Mesenchymal stem cell (in vitro differentiated cells and primary cell): ENCODE data around the gene LHB.
A peak's percentile ranks its signal among the peaks of the same experiment; 100 is the strongest.

Experiments used
- DNase-seq: peaks from one replicate; pipeline ENCODE4 v3.0.0-alpha.2; 2013
- H2AFZ ChIP-seq: one replicate; pipeline ENCODE4 v1.6.1; 2013; ENCODE audit warnings: low read depth, mild to moderate bottlenecking, control low read depth, inconsistent platforms, low read length, moderate library complexity
- H2AK5ac ChIP-seq: 2 replicates; pipeline ENCODE4 v1.6.1; 2013; ENCODE audit warnings: low read length, moderate library complexity, mild to moderate bottlenecking, inconsistent platforms; ENCODE audit not compliant: severe bottlenecking
- H2BK120ac ChIP-seq: one replicate; pipeline ENCODE4 v1.6.1; 2013; ENCODE audit warnings: low read depth, mild to moderate bottlenecking, inconsistent platforms, low read length, moderate library complexity
- H2BK12ac ChIP-seq, 2 experiments: one replicate each; pipeline ENCODE4 v1.6.1; 2013; ENCODE audit warnings: inconsistent platforms in 2 of 2, low read length in 2 of 2, mild to moderate bottlenecking in 2 of 2, moderate library complexity in 2 of 2, control low read depth in 1 of 2
- H2BK15ac ChIP-seq: one replicate; pipeline ENCODE4 v1.6.1; 2013; ENCODE audit warnings: mild to moderate bottlenecking, low read depth, inconsistent platforms; ENCODE audit not compliant: poor library complexity, severe bottlenecking
- H2BK5ac ChIP-seq: 2 replicates; pipeline ENCODE4 v1.6.1; 2013; ENCODE audit warnings: low read depth, mild to moderate bottlenecking, low read length, control low read depth, inconsistent platforms; ENCODE audit not compliant: poor library complexity, severe bottlenecking
- H3K14ac ChIP-seq, 2 experiments: one replicate each; pipeline ENCODE4 v1.6.1; 2013; ENCODE audit warnings: inconsistent platforms in 2 of 2, low read length in 2 of 2, control low read depth in 1 of 2, mild to moderate bottlenecking in 1 of 2, moderate library complexity in 1 of 2
- H3K18ac ChIP-seq, 2 experiments: one replicate each; pipeline ENCODE4 v1.6.1; 2013; ENCODE audit warnings: inconsistent platforms in 2 of 2, low read length in 2 of 2, control low read depth in 1 of 2, low read depth in 1 of 2, mild to moderate bottlenecking in 1 of 2
- H3K23ac ChIP-seq, 2 experiments: one replicate each; pipeline ENCODE4 v1.6.1; 2013; ENCODE audit warnings: inconsistent platforms in 2 of 2, low read length in 2 of 2, mild to moderate bottlenecking in 2 of 2, moderate library complexity in 2 of 2, control low read depth in 1 of 2
- H3K27ac ChIP-seq: 2 replicates; pipeline ENCODE4 v1.5.1; 2013; ENCODE audit warnings: mild to moderate bottlenecking, moderate library complexity, low read length, control low read depth, inconsistent platforms; ENCODE audit not compliant: poor library complexity, severe bottlenecking
- H3K27me3 ChIP-seq, 2 experiments: 2 replicates each; pipeline versions ENCODE4 v1.6.1 to v1.7.0; 2013; ENCODE audit warnings: low read length in 2 of 2, mild to moderate bottlenecking in 2 of 2, moderate library complexity in 2 of 2, control low read depth in 1 of 2, inconsistent platforms in 1 of 2; ENCODE audit not compliant: control insufficient read depth in 1 of 2, insufficient read depth in 1 of 2
- H3K36me3 ChIP-seq, 2 experiments: 2 replicates each; pipeline versions ENCODE4 v1.6.1 to v1.7.0; 2013; ENCODE audit warnings: low read length in 2 of 2, control low read depth in 1 of 2, inconsistent platforms in 1 of 2, low read depth in 1 of 2, mild to moderate bottlenecking in 1 of 2; ENCODE audit not compliant: insufficient read depth in 2 of 2, control insufficient read depth in 1 of 2
- H3K4ac ChIP-seq, 2 experiments: one replicate each; pipeline ENCODE4 v1.6.1; 2013; ENCODE audit warnings: inconsistent platforms in 2 of 2, low read length in 2 of 2, mild to moderate bottlenecking in 2 of 2, moderate library complexity in 2 of 2, control low read depth in 1 of 2, low read depth in 1 of 2
- H3K4me1 ChIP-seq: 2 replicates; pipeline ENCODE4 v1.6.1; 2013; ENCODE audit warnings: low read depth, low read length, control low read depth; ENCODE audit not compliant: control insufficient read depth, insufficient read depth
- H3K4me2 ChIP-seq: 2 replicates; pipeline ENCODE4 v1.6.1; 2013; ENCODE audit warnings: low read length, mild to moderate bottlenecking, inconsistent platforms; ENCODE audit not compliant: poor library complexity, severe bottlenecking
- H3K4me3 ChIP-seq, 2 experiments: 2 replicates each; pipeline versions ENCODE4 v1.5.1 to v1.7.0; 2013; ENCODE audit warnings: low read length in 2 of 2, mild to moderate bottlenecking in 2 of 2, control low read depth in 1 of 2, low read depth in 1 of 2; ENCODE audit not compliant: insufficient read depth in 1 of 2
- H3K79me1 ChIP-seq: replicated peaks from 2 replicates; pipeline ENCODE4 v1.6.1; 2013; ENCODE audit warnings: mild to moderate bottlenecking, control low read depth, low read length, inconsistent platforms; ENCODE audit not compliant: poor library complexity, severe bottlenecking
- H3K9ac ChIP-seq: 2 replicates; pipeline ENCODE4 v1.7.0; 2013; ENCODE audit warnings: mild to moderate bottlenecking, low read length, moderate library complexity
- H3K9me3 ChIP-seq: 2 replicates; pipeline ENCODE4 v1.7.0; 2013; ENCODE audit warnings: mild to moderate bottlenecking, low read length; ENCODE audit not compliant: control insufficient read depth
- H4K8ac ChIP-seq: one replicate; pipeline ENCODE4 v1.6.1; 2013; ENCODE audit warnings: inconsistent platforms, mild to moderate bottlenecking, low read length, moderate library complexity
- H4K91ac ChIP-seq: one replicate; pipeline ENCODE4 v1.6.1; 2013; ENCODE audit warnings: mild to moderate bottlenecking, low read length, inconsistent platforms
- WGBS: methylation state at CpG from one replicate; pipeline ENCODE4 v1.1.7; 2013; ENCODE audit warnings: mixed read lengths; 5-methylcytosine and 5-hydroxymethylcytosine counted together

Gene LHB

DNA sequence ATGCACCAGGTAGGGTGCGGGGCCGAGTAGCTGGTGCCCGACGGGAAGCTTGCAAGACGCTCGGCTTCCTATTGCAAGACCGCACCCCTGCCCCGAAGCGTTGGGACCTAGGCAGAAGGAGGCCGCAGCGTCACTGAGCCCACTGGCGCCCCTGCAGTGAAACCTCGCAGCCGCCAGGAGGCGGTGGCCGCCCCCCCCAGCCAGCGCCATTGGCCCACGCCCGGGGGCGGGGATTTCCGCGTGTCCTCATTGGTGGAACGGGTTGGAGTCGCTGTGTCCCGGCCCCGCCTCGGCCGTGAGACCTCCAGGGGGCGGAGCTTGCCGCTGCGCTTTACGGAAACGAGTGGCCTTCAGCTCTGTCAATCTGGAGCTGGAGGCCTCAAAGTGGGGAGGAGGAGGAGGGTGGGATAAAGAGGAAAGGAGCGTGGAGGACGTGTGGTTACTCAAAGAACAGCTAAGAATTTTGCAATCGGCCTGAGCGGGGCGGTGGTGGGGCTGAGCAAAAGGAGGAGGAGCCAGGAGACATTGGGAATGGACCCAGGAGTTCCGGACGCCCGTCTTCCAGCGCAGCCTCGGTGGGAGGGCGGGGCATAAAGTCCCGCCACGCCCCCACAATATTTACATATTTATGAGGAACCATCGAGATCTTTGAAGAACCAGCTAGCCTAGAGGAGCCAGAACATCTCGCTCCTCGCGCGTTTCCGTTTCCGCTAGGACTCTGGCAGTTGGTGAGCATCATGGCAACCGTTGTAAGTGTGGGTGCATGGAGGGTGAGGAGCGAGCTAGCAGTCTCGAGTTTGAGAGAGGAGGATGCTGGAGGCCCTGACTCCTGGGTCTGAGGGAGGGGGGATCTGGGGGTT is 23.5 kb downstream of the LHB start, which contains the start of the genes GYS1 and RUVBL2:
GYS1 (minus strand) TSS at position 135 of the 860 bp plus-strand sequence. CDS start 197 bp downstream, outside the sequence.
RUVBL2 (plus strand) TSS at position 713 of the 860 bp plus-strand sequence; CDS start at position 738, 25 bp downstream.
- peak within 1 kb of the TSS; percentile 97 for H3K9ac ChIP-seq
- H3K4ac ChIP-seq: peak within 1 kb of the TSS; percentile 27 to 89
- peak within 1 kb of the TSS; percentile 75 to 97 for H3K4me3 ChIP-seq
- H4K8ac ChIP-seq: peak within 1 kb of the TSS; percentile 38
- no peak within 1 kb of the TSS for H2BK120ac ChIP-seq
- peaks cover 17 to 30% of the 10 kb centered on the region in 2 experiments for H3K36me3 ChIP-seq
- H2AFZ ChIP-seq: peak within 1 kb of the TSS; percentile 29
- peak within 1 kb of the TSS; percentile 90 for H3K4me2 ChIP-seq
- peak within 1 kb of the TSS; percentile 91 for H3K27ac ChIP-seq
- peak within 1 kb of the TSS in 1 of 2 experiments; percentile 45 for H3K14ac ChIP-seq
- H4K91ac ChIP-seq: peak within 1 kb of the TSS; percentile 66
- under 1% methylated on average over 56 of the region's 56 CpGs for WGBS
- H3K27me3 ChIP-seq: no peaks in the 10 kb centered on the region
- peaks cover 31% of the 10 kb centered on the region for H3K4me1 ChIP-seq
- peaks cover 23% of the 10 kb centered on the region for H3K79me1 ChIP-seq
- H3K23ac ChIP-seq: peak within 1 kb of the TSS in 1 of 2 experiments; percentile 90
- H2BK12ac ChIP-seq: peak within 1 kb of the TSS in 1 of 2 experiments; percentile 90
- H2BK5ac ChIP-seq: peak within 1 kb of the TSS; percentile 20
- H3K9me3 ChIP-seq: no peaks in the 10 kb centered on the region
- DNase-seq: peak; percentile 100
- peak within 1 kb of the TSS; percentile 13 for H2AK5ac ChIP-seq
- H2BK15ac ChIP-seq: peak within 1 kb of the TSS; percentile 1
- peak within 1 kb of the TSS; percentile 75 to 98 for H3K18ac ChIP-seq

- DNase-seq: peak; percentile 32
- peak overlapping the region; percentile 97 for H3K9ac ChIP-seq
- no peak overlapping the region for H2AK5ac ChIP-seq
- peaks cover 23% of the 10 kb centered on the region for H3K79me1 ChIP-seq
- H2BK5ac ChIP-seq: peak overlapping the region; percentile 20
- peak overlapping the region; percentile 75 to 98 for H3K18ac ChIP-seq
- peak overlapping the region; percentile 1 for H2BK15ac ChIP-seq
- peak overlapping the region; percentile 66 for H4K91ac ChIP-seq
- peaks cover 26% of the 10 kb centered on the region for H3K4me1 ChIP-seq
- H2BK12ac ChIP-seq: peak overlapping the region in 1 of 2 experiments; percentile 90
- H3K23ac ChIP-seq: peak overlapping the region in 1 of 2 experiments; percentile 90
- no peaks in the 10 kb centered on the region for H3K9me3 ChIP-seq
- peak overlapping the region; percentile 75 to 97 for H3K4me3 ChIP-seq
- H3K4me2 ChIP-seq: peak overlapping the region; percentile 87
- H3K14ac ChIP-seq: peak overlapping the region in 1 of 2 experiments; percentile 45
- peak overlapping the region; percentile 78 for H3K27ac ChIP-seq
- peak overlapping the region; percentile 29 for H2AFZ ChIP-seq
- H3K4ac ChIP-seq: peak overlapping the region; percentile 27 to 89
- H4K8ac ChIP-seq: peak overlapping the region; percentile 1
- H3K36me3 ChIP-seq: peaks cover 23 to 37% of the 10 kb centered on the region in 2 experiments
- no peaks in the 10 kb centered on the region for H3K27me3 ChIP-seq
- WGBS: under 1% methylated on average over 20 of the region's 20 CpGs
- no peak overlapping the region for H2BK120ac ChIP-seq
These were observed 24.2 kb downstream of the LHB start for GRCh38 chr19:48992581-48993174.

GRCh38 chr19:48991873-48992580 is 24.9 kb downstream of the LHB start:
- WGBS: 44% methylated on average over 8 of the region's 8 CpGs
- peak; percentile 91 for DNase-seq
- Histone ChIP-seq H3K4me3 (peak overlapping the region; percentile 75 to 97), H3K9me3 (no peaks in the 10 kb centered on the region), H2BK120ac (no peak overlapping the region), H3K4me1 (peaks cover 25% of the 10 kb centered on the region), H3K4me2 (peak overlapping the region; percentile 87), H3K27me3 (no peaks in the 10 kb centered on the region), H2AK5ac (peak overlapping the region; percentile 3), H3K27ac (peak overlapping the region; percentile 78), H3K4ac (peak overlapping the region; percentile 0 to 74), H3K36me3 (peaks cover 27 to 39% of the 10 kb centered on the region in 2 experiments), H3K9ac (peak overlapping the region; percentile 97), H2BK5ac (no peak overlapping the region), H3K14ac (peak overlapping the region in 1 of 2 experiments; percentile 97), H3K18ac (peak overlapping the region; percentile 24 to 67), H4K91ac (no peak overlapping the region), H2BK15ac (no peak overlapping the region), H2BK12ac (no peak overlapping the region), H3K79me1 (peaks cover 25% of the 10 kb centered on the region), H2AFZ (no peak overlapping the region), H4K8ac (no peak overlapping the region), H3K23ac (peak overlapping the region in 1 of 2 experiments; percentile 27)
